B cell (primary cell): ENCODE measurements around the gene ENKUR. TPM values are rescaled to one million over a fixed set of nuclear protein-coding genes. Genes with fewer than 3 reads are reported as not detected.

Source experiments
- ATAC-seq: fragments of 200-7000 bp; cut with Tn5 transposase; one replicate; pipeline ENCODE4 v1.10.0; 2021; ENCODE audit warnings: low read depth, mild to moderate bottlenecking, moderate number of reproducible peaks, moderate library complexity
- CTCF ChIA-PET: fragments of 350-600 bp; sonication (Branson Sonifier 250); formaldehyde crosslinking; loops from one replicate; lab custom pipeline; 2021; ENCODE audit warnings: antibody characterized with exemption, inconsistent platforms; lab: Charles Lee
- POLR2A ChIA-PET: fragments of 350-600 bp; sonication (Branson Sonifier 250); formaldehyde crosslinking; loops from one replicate; lab custom pipeline; 2021; ENCODE audit warnings: antibody characterized with exemption; lab: Charles Lee
- DNase-seq: peaks from one replicate; pipeline ENCODE4 v3.0.0; 2013
- H2AFZ ChIP-seq: 2 replicates; pipeline ENCODE4 v1.6.1; 2012; ENCODE audit warnings: mild to moderate bottlenecking, low read depth, low read length; ENCODE audit not compliant: insufficient read depth, poor library complexity, severe bottlenecking
- H3K27ac ChIP-seq, 2 donors: 1 replicate in 1 of 2; 2 replicates in 1 of 2; pipeline ENCODE4 v1.5.1; 2012 to 2013; ENCODE audit warnings: low read length in 2 of 2, mild to moderate bottlenecking in 2 of 2, moderate library complexity in 1 of 2
- H3K27me3 ChIP-seq, 4 experiments: fragments of 200-600 bp in 1 of 4; sonication (generic) in 1 of 4; replicated peaks in 1 of 4; 1 replicate in 2 of 4; 2 replicates in 2 of 4; pipeline versions ENCODE4 v1.6.1 to v1.7.0; 2013 to 2016; ENCODE audit warnings: low read length in 3 of 4, mild to moderate bottlenecking in 2 of 4, mixed read lengths in 1 of 4, moderate library complexity in 1 of 4; ENCODE audit not compliant: insufficient read depth in 4 of 4, control insufficient read depth in 3 of 4; ENCODE audit errors: control extremely low read depth in 1 of 4
- H3K36me3 ChIP-seq, 2 experiments: replicated peaks in 1 of 2; 1 replicate in 1 of 2; 2 replicates in 1 of 2; pipeline versions ENCODE4 v1.6.1 to v1.7.1; 2013; ENCODE audit warnings: low read length in 1 of 2; ENCODE audit not compliant: insufficient read depth in 2 of 2, control insufficient read depth in 1 of 2; ENCODE audit errors: control extremely low read depth in 1 of 2, extremely low read depth in 1 of 2
- H3K4me1 ChIP-seq, 2 donors: fragments of 200-600 bp in 1 of 2; sonication (generic) in 1 of 2; 1 replicate in 1 of 2; 2 replicates in 1 of 2; pipeline versions ENCODE4 v1.5.1 to v1.6.1; 2013 to 2017; ENCODE audit warnings: low read length in 2 of 2; ENCODE audit not compliant: control insufficient read depth in 2 of 2, insufficient read depth in 2 of 2
- H3K4me2 ChIP-seq: replicated peaks from 2 replicates; pipeline ENCODE3; 2012; ENCODE audit warnings: mild to moderate bottlenecking, low read depth, low read length; ENCODE audit not compliant: poor library complexity, severe bottlenecking
- H3K4me3 ChIP-seq, 5 experiments: fragments of 200-600 bp in 1 of 5; sonication (generic) in 1 of 5; 1 replicate in 3 of 5; 2 replicates in 2 of 5; pipeline versions ENCODE4 v1.5.1 to v1.7.0; 2011 to 2016; ENCODE audit warnings: low read length in 4 of 5, mild to moderate bottlenecking in 4 of 5, low read depth in 2 of 5, control low read depth in 1 of 5, moderate library complexity in 1 of 5; ENCODE audit not compliant: insufficient read depth in 1 of 5; ENCODE audit errors: control extremely low read depth in 1 of 5, extremely low read depth in 1 of 5
- H3K79me2 ChIP-seq: fragments of 200-600 bp; sonication (generic); one replicate; pipeline ENCODE4 v1.6.0; 2016; ENCODE audit warnings: low read length; ENCODE audit not compliant: control insufficient read depth, insufficient read depth
- H3K9ac ChIP-seq: fragments of 200-600 bp; sonication (generic); 2 replicates; pipeline ENCODE4 v1.6.1; 2017; ENCODE audit warnings: mild to moderate bottlenecking, low read length, moderate library complexity
- H3K9me3 ChIP-seq, 3 donors: one replicate each; pipeline versions ENCODE4 v1.6.1 to v1.7.1; 2013; ENCODE audit warnings: low read length in 2 of 3; ENCODE audit not compliant: control insufficient read depth in 2 of 3, insufficient read depth in 1 of 3; ENCODE audit errors: control extremely low read depth in 1 of 3
- H4K20me1 ChIP-seq: 2 replicates; pipeline ENCODE4 v1.6.0; 2012; ENCODE audit warnings: mild to moderate bottlenecking, low read length; ENCODE audit not compliant: insufficient read depth, control insufficient read depth, poor library complexity, severe bottlenecking
- H3K27ac Mint-ChIP-seq: one replicate; pipeline ENCODE4 v1.8.0; 2021; ENCODE audit warnings: mixed read lengths
- H3K27me3 Mint-ChIP-seq: one replicate; pipeline ENCODE4 v1.8.0; 2021; ENCODE audit warnings: mixed read lengths
- H3K4me1 Mint-ChIP-seq: one replicate; pipeline ENCODE4 v1.8.0; 2021; ENCODE audit warnings: mixed read lengths
- H3K4me3 Mint-ChIP-seq: one replicate; pipeline ENCODE4 v1.8.0; 2021; ENCODE audit warnings: mixed read lengths
- H3K9me3 Mint-ChIP-seq: one replicate; pipeline ENCODE4 v1.8.0; 2022; ENCODE audit warnings: mixed read lengths; ENCODE audit not compliant: insufficient read depth
- CTCF ChIP-seq: fragments of 200-600 bp; IDR thresholded peaks from one replicate; pipeline ENCODE4 v1.8.0; 2022; ENCODE audit warnings: antibody characterized with exemption, mild to moderate bottlenecking
- EZH2 ChIP-seq: IDR thresholded peaks from 2 replicates; pipeline ENCODE4 v1.6.1; 2012; ENCODE audit warnings: borderline replicate concordance, low read depth, mild to moderate bottlenecking, moderate library complexity, low read length; ENCODE audit not compliant: insufficient read depth, poor library complexity, severe bottlenecking
- WGBS: methylation state at CpG from one replicate; pipeline ENCODE4 v1.1.5; 2013; ENCODE audit warnings: missing lambda C conversion rate; ENCODE audit not compliant: insufficient coverage; 5-methylcytosine and 5-hydroxymethylcytosine counted together
- intact Hi-C: fragments of 100-400 bp; cut with micrococcal nuclease; formaldehyde crosslinking; loops from one replicate; pipeline ENCODE4 v1.10.0; 2022
- polyA plus RNA-seq: library from polyadenylated mRNA; depleted of rRNA; stranded (reverse); fragments of >200 nt; gene quantifications from 2 replicates; pipeline ENCODE4 v1.2.3, GENCODE V29; 2012
- total RNA-seq, 2 donors: library from RNA; stranded (reverse); fragments of 120-200 nt in 1 of 2; gene quantifications; 1 replicate in 1 of 2; 2 replicates in 1 of 2; pipeline versions ENCODE4 v1.2.3 to v1.2.4, GENCODE V29; 2013 to 2022

The ENKUR gene
- total and polyA plus RNA-seq, 2 donors (not counting 1 experiment from before 2014, with no cell fraction given): not detected

GRCh38 chr10:24988831-24989640, 26.9 kb downstream of the ENKUR start:
- intact Hi-C loops: no loop called here
- TF ChIP-seq EZH2 (no peak), CTCF (no peak)
- DNase-seq (no peak), ATAC-seq (no peak)
- Mint-ChIP-seq H3K27me3 (peaks cover 7% of the 10 kb centered on the region), H3K27ac (no peak overlapping the region), H3K9me3 (no peaks in the 10 kb centered on the region), H3K4me1 (peaks cover 3% of the 10 kb centered on the region), H3K4me3 (no peak overlapping the region)
- H2AFZ ChIP-seq: no peak overlapping the region
- peaks cover 0 to 9% (median 0%) of the 10 kb centered on the region in 4 experiments for H3K27me3 ChIP-seq
- ChIA-PET CTCF (interaction anchor here (1.6 kb wide), 1 partner anchor 346 kb away, joined by 5 read pairs; no protein-coding TSS in a partner anchor), POLR2A (no interaction called here)
- no peaks in the 10 kb centered on the region for H3K4me1 ChIP-seq
- no peak overlapping the region for H3K9ac ChIP-seq
- WGBS: 47% methylated on average over 12 of the region's 12 CpGs
- no peaks in the 10 kb centered on the region for H3K36me3 ChIP-seq
- H3K9me3 ChIP-seq: no peaks in the 10 kb centered on the region
- H4K20me1 ChIP-seq: no peaks in the 10 kb centered on the region
- H3K79me2 ChIP-seq: no peaks in the 10 kb centered on the region
- no peak overlapping the region for H3K27ac ChIP-seq
- no peak overlapping the region for H3K4me3 ChIP-seq
- no peak overlapping the region for H3K4me2 ChIP-seq

- H3K4me1 ChIP-seq: no peaks in the 10 kb centered on the region
- WGBS: no CpG with 5 or more reads among the region's 3 CpGs
- H3K9ac ChIP-seq: no peak overlapping the region
- ATAC-seq: no peak
- POLR2A ChIA-PET: no interaction called here
- CTCF ChIA-PET: no interaction called here
- H3K4me1 Mint-ChIP-seq: peaks cover 3% of the 10 kb centered on the region
- H3K4me3 ChIP-seq: no peak overlapping the region
- intact Hi-C loops: no loop called here
- no peak overlapping the region for H3K27ac Mint-ChIP-seq
- no peak overlapping the region for H3K27ac ChIP-seq
- peaks cover 0 to 4% (median 0%) of the 10 kb centered on the region in 3 donors for H3K9me3 ChIP-seq
- no peaks in the 10 kb centered on the region for H3K79me2 ChIP-seq
- H3K27me3 ChIP-seq: peaks cover 0 to 8% (median 3%) of the 10 kb centered on the region in 4 experiments
- no peak overlapping the region for H3K4me2 ChIP-seq
- no peak for DNase-seq
- H3K9me3 Mint-ChIP-seq: no peaks in the 10 kb centered on the region
- H2AFZ ChIP-seq: no peak overlapping the region
- H3K36me3 ChIP-seq: no peaks in the 10 kb centered on the region
- TF ChIP-seq CTCF: no peak
- no peak for TF ChIP-seq EZH2
- H3K4me3 Mint-ChIP-seq: no peak overlapping the region
- peaks cover 7% of the 10 kb centered on the region for H3K27me3 Mint-ChIP-seq
- no peaks in the 10 kb centered on the region for H4K20me1 ChIP-seq
Observed at GRCh38 chr10:24984906-24985305, 31.1 kb downstream of the ENKUR start.
